ENCODE results near the gene HIC1. TPM values are rescaled to one million over a fixed set of nuclear protein-coding genes. Genes with fewer than 3 reads are reported as not detected.

HIC1 gene
- total RNA-seq, 1 experiment from 2014 or later, result 1.0 TPM

- DNase-seq (ENCODE audit: unreplicated experiment), result no peak
- peaks cover 18% of the 10 kb centered on the region for H3K36me3 Mint-ChIP-seq (ENCODE audit: insufficient read depth, unreplicated experiment)
- intact Hi-C loops (cut with micrococcal nuclease), result no loop called here
- H3K27ac Mint-ChIP-seq (ENCODE audit: low read depth, unreplicated experiment), result no peak overlapping the region
- no TSS peak for BruUV-seq (replicated peaks)
- H3K4me3 Mint-ChIP-seq (ENCODE audit: unreplicated experiment), result no peak overlapping the region
- ChIA-PET POLR2A (interaction anchor here (0.6 kb wide), 1 partner anchor 73 kb away, joined by 4 read pairs; no protein-coding TSS in a partner anchor), CTCF (interaction anchor here (0.6 to 1.8 kb wide), 3 partner anchors 13 to 16 kb away, joined by 3 to 6 read pairs (median 4); partner anchors contain the start of gene HIC1)
- TF ChIP-seq CTCF (IDR thresholded peaks at IDR 0.05; ENCODE audit: unreplicated experiment), result no peak
- no peaks in the 10 kb centered on the region for H3K4me1 Mint-ChIP-seq (ENCODE audit: insufficient read depth, unreplicated experiment)
- H3K9me3 Mint-ChIP-seq (ENCODE audit: unreplicated experiment), result no peaks in the 10 kb centered on the region
- no peaks in the 10 kb centered on the region for H3K27me3 Mint-ChIP-seq (ENCODE audit: insufficient read depth, unreplicated experiment)
Measured at GRCh38 chr17:2068031-2068518, 13.2 kb downstream of the HIC1 start.

GRCh38 chr17:2068519-2069051 is 13.7 kb downstream of the HIC1 start:
- intact Hi-C loops (cut with micrococcal nuclease), result no loop called here
- Mint-ChIP-seq H3K4me3 (ENCODE audit: unreplicated experiment) (no peak overlapping the region), H3K27me3 (ENCODE audit: insufficient read depth, unreplicated experiment) (no peaks in the 10 kb centered on the region), H3K36me3 (ENCODE audit: insufficient read depth, unreplicated experiment) (peaks cover 18% of the 10 kb centered on the region), H3K27ac (ENCODE audit: low read depth, unreplicated experiment) (no peak overlapping the region), H3K4me1 (ENCODE audit: insufficient read depth, unreplicated experiment) (no peaks in the 10 kb centered on the region), H3K9me3 (ENCODE audit: unreplicated experiment) (no peaks in the 10 kb centered on the region)
- TF ChIP-seq CTCF (IDR thresholded peaks at IDR 0.05; ENCODE audit: unreplicated experiment), result no peak
- ChIA-PET POLR2A (interaction anchor here (0.6 kb wide), 1 partner anchor 72 kb away, joined by 4 read pairs; no protein-coding TSS in a partner anchor), CTCF (interaction anchor here (0.6 to 1.8 kb wide), 4 partner anchors 13 to 177 kb away, joined by 3 to 6 read pairs (median 4); partner anchors contain the start of gene HIC1)
- BruUV-seq (replicated peaks), result no TSS peak
- no peak for DNase-seq (ENCODE audit: unreplicated experiment)

GRCh38 chr17:2070241-2071023 is 15.5 kb downstream of the HIC1 start:
- CTCF ChIA-PET, result no interaction called here
- no peak overlapping the region for H3K4me3 Mint-ChIP-seq (ENCODE audit: unreplicated experiment)
- no peak for DNase-seq (ENCODE audit: unreplicated experiment)
- H3K9me3 Mint-ChIP-seq (ENCODE audit: unreplicated experiment), result no peaks in the 10 kb centered on the region
- no peak for TF ChIP-seq CTCF (IDR thresholded peaks at IDR 0.05; ENCODE audit: unreplicated experiment)
- no TSS peak for BruUV-seq (replicated peaks)
- H3K36me3 Mint-ChIP-seq (ENCODE audit: insufficient read depth, unreplicated experiment), result peaks cover 18% of the 10 kb centered on the region
- H3K27ac Mint-ChIP-seq (ENCODE audit: low read depth, unreplicated experiment), result no peak overlapping the region
- H3K27me3 Mint-ChIP-seq (ENCODE audit: insufficient read depth, unreplicated experiment), result no peaks in the 10 kb centered on the region
- intact Hi-C loops (cut with micrococcal nuclease), result no loop called here
- peaks cover 2% of the 10 kb centered on the region for H3K4me1 Mint-ChIP-seq (ENCODE audit: insufficient read depth, unreplicated experiment)
- POLR2A ChIA-PET, result interaction anchor here (0.9 kb wide), 1 partner anchor 175 kb away, joined by 5 read pairs; no protein-coding TSS in a partner anchor

GRCh38 chr17:2071024-2071385 is 16.1 kb downstream of the HIC1 start:
- Mint-ChIP-seq H3K36me3 (ENCODE audit: insufficient read depth, unreplicated experiment) (peaks cover 18% of the 10 kb centered on the region), H3K4me3 (ENCODE audit: unreplicated experiment) (no peak overlapping the region), H3K4me1 (ENCODE audit: insufficient read depth, unreplicated experiment) (peaks cover 7% of the 10 kb centered on the region), H3K9me3 (ENCODE audit: unreplicated experiment) (no peaks in the 10 kb centered on the region), H3K27ac (ENCODE audit: low read depth, unreplicated experiment) (no peak overlapping the region), H3K27me3 (ENCODE audit: insufficient read depth, unreplicated experiment) (no peaks in the 10 kb centered on the region)
- POLR2A ChIA-PET, result interaction anchor here (0.9 kb wide), 1 partner anchor 174 kb away, joined by 5 read pairs; no protein-coding TSS in a partner anchor
- no peak for TF ChIP-seq CTCF (IDR thresholded peaks at IDR 0.05; ENCODE audit: unreplicated experiment)
- no peak for DNase-seq (ENCODE audit: unreplicated experiment)
- no TSS peak for BruUV-seq (replicated peaks)
- intact Hi-C loops (cut with micrococcal nuclease), result no loop called here
- CTCF ChIA-PET, result no interaction called here

Measured in MCF 10A (cell line).